Measurements from ENCODE around the gene TRIM47.

Gene TRIM47

GRCh38 chr17:75878174-75878998 is at the start of gene TRIM47:
TSS of gene TRIM47 (minus strand) at chr17:75878581. CDS start at chr17:75878548, 33 bp downstream.
- peaks cover 35% of the 10 kb centered on the region for H3K4me1 ChIP-seq (ENCODE audit: control insufficient read depth, insufficient read depth, low read length)

GRCh38 chr17:75927286-75927922 is 49.0 kb upstream of the TRIM47 start:
- Histone ChIP-seq H3K9ac (ENCODE audit: low read length) (no peak overlapping the region), H3K27ac (ENCODE audit: low read depth, low read length) (no peak overlapping the region), H3K36me3 (ENCODE audit: control insufficient read depth, insufficient read depth, low read length) (peaks cover 4% of the 10 kb centered on the region), H3K4me3 (ENCODE audit: low read length) (no peak overlapping the region), H3K4me1 (ENCODE audit: control insufficient read depth, insufficient read depth, low read length) (no peaks in the 10 kb centered on the region), H3K27me3 (ENCODE audit: control insufficient read depth, insufficient read depth, low read length) (no peaks in the 10 kb centered on the region)

More at GRCh38 chr17:75878174-75878998, at the start of gene TRIM47:
- H3K9ac ChIP-seq (ENCODE audit: low read length): peak within 1 kb of the TSS; percentile 95
- H3K27me3 ChIP-seq (ENCODE audit: control insufficient read depth, insufficient read depth, low read length): no peaks in the 10 kb centered on the region
- peaks cover 7% of the 10 kb centered on the region for H3K36me3 ChIP-seq (ENCODE audit: control insufficient read depth, insufficient read depth, low read length)
- peak within 1 kb of the TSS; percentile 88 for H3K4me3 ChIP-seq (ENCODE audit: low read length)
- H3K27ac ChIP-seq (ENCODE audit: low read depth, low read length): peak within 1 kb of the TSS; percentile 96

- peaks cover 4% of the 10 kb centered on the region for H3K36me3 ChIP-seq (ENCODE audit: control insufficient read depth, insufficient read depth, low read length)
- no peak overlapping the region for H3K4me3 ChIP-seq (ENCODE audit: low read length)
- no peaks in the 10 kb centered on the region for H3K4me1 ChIP-seq (ENCODE audit: control insufficient read depth, insufficient read depth, low read length)
- no peak overlapping the region for H3K9ac ChIP-seq (ENCODE audit: low read length)
- H3K27ac ChIP-seq (ENCODE audit: low read depth, low read length): no peak overlapping the region
- no peaks in the 10 kb centered on the region for H3K27me3 ChIP-seq (ENCODE audit: control insufficient read depth, insufficient read depth, low read length)
These were observed 48.1 kb upstream of the TRIM47 start for GRCh38 chr17:75926456-75926855.

GRCh38 chr17:75925912-75926311 is 47.5 kb upstream of the TRIM47 start:
- H3K9ac ChIP-seq (ENCODE audit: low read length): no peak overlapping the region
- no peak overlapping the region for H3K27ac ChIP-seq (ENCODE audit: low read depth, low read length)
- H3K36me3 ChIP-seq (ENCODE audit: control insufficient read depth, insufficient read depth, low read length): peaks cover 4% of the 10 kb centered on the region
- H3K4me3 ChIP-seq (ENCODE audit: low read length): no peak overlapping the region
- no peaks in the 10 kb centered on the region for H3K27me3 ChIP-seq (ENCODE audit: control insufficient read depth, insufficient read depth, low read length)
- no peaks in the 10 kb centered on the region for H3K4me1 ChIP-seq (ENCODE audit: control insufficient read depth, insufficient read depth, low read length)

- H3K36me3 ChIP-seq (ENCODE audit: control insufficient read depth, insufficient read depth, low read length): peaks cover 4% of the 10 kb centered on the region
- no peak overlapping the region for H3K27ac ChIP-seq (ENCODE audit: low read depth, low read length)
- H3K27me3 ChIP-seq (ENCODE audit: control insufficient read depth, insufficient read depth, low read length): no peaks in the 10 kb centered on the region
- no peak overlapping the region for H3K4me3 ChIP-seq (ENCODE audit: low read length)
- H3K4me1 ChIP-seq (ENCODE audit: control insufficient read depth, insufficient read depth, low read length): no peaks in the 10 kb centered on the region
- H3K9ac ChIP-seq (ENCODE audit: low read length): no peak overlapping the region
These were observed 46.7 kb upstream of the TRIM47 start for GRCh38 chr17:75925103-75925502.

- no peaks in the 10 kb centered on the region for H3K27me3 ChIP-seq (ENCODE audit: control insufficient read depth, insufficient read depth, low read length)
- H3K4me3 ChIP-seq (ENCODE audit: low read length): no peak overlapping the region
- no peak overlapping the region for H3K27ac ChIP-seq (ENCODE audit: low read depth, low read length)
- H3K4me1 ChIP-seq (ENCODE audit: control insufficient read depth, insufficient read depth, low read length): no peaks in the 10 kb centered on the region
- no peak overlapping the region for H3K9ac ChIP-seq (ENCODE audit: low read length)
- H3K36me3 ChIP-seq (ENCODE audit: control insufficient read depth, insufficient read depth, low read length): peaks cover 4% of the 10 kb centered on the region
These were observed 44.8 kb upstream of the TRIM47 start for GRCh38 chr17:75922963-75923874.

- Histone ChIP-seq H3K4me1 (ENCODE audit: control insufficient read depth, insufficient read depth, low read length) (no peaks in the 10 kb centered on the region), H3K36me3 (ENCODE audit: control insufficient read depth, insufficient read depth, low read length) (no peaks in the 10 kb centered on the region), H3K9ac (ENCODE audit: low read length) (no peak overlapping the region), H3K4me3 (ENCODE audit: low read length) (no peak overlapping the region), H3K27ac (ENCODE audit: low read depth, low read length) (no peak overlapping the region), H3K27me3 (ENCODE audit: control insufficient read depth, insufficient read depth, low read length) (no peaks in the 10 kb centered on the region)
These were observed 44.0 kb upstream of the TRIM47 start for GRCh38 chr17:75922173-75922961.

GRCh38 chr17:75921596-75921995 is 43.2 kb upstream of the TRIM47 start:
- H3K4me1 ChIP-seq (ENCODE audit: control insufficient read depth, insufficient read depth, low read length): no peaks in the 10 kb centered on the region
- H3K36me3 ChIP-seq (ENCODE audit: control insufficient read depth, insufficient read depth, low read length): no peaks in the 10 kb centered on the region
- H3K4me3 ChIP-seq (ENCODE audit: low read length): no peak overlapping the region
- no peak overlapping the region for H3K9ac ChIP-seq (ENCODE audit: low read length)
- no peaks in the 10 kb centered on the region for H3K27me3 ChIP-seq (ENCODE audit: control insufficient read depth, insufficient read depth, low read length)
- H3K27ac ChIP-seq (ENCODE audit: low read depth, low read length): no peak overlapping the region

GRCh38 chr17:75920045-75920560 is 41.7 kb upstream of the TRIM47 start:
- H3K4me3 ChIP-seq (ENCODE audit: low read length): no peak overlapping the region
- no peaks in the 10 kb centered on the region for H3K4me1 ChIP-seq (ENCODE audit: control insufficient read depth, insufficient read depth, low read length)
- no peak overlapping the region for H3K27ac ChIP-seq (ENCODE audit: low read depth, low read length)
- H3K9ac ChIP-seq (ENCODE audit: low read length): no peak overlapping the region
- no peaks in the 10 kb centered on the region for H3K27me3 ChIP-seq (ENCODE audit: control insufficient read depth, insufficient read depth, low read length)
- H3K36me3 ChIP-seq (ENCODE audit: control insufficient read depth, insufficient read depth, low read length): no peaks in the 10 kb centered on the region

GRCh38 chr17:75919611-75920010 is 41.2 kb upstream of the TRIM47 start:
- no peak overlapping the region for H3K9ac ChIP-seq (ENCODE audit: low read length)
- H3K36me3 ChIP-seq (ENCODE audit: control insufficient read depth, insufficient read depth, low read length): no peaks in the 10 kb centered on the region
- H3K27me3 ChIP-seq (ENCODE audit: control insufficient read depth, insufficient read depth, low read length): no peaks in the 10 kb centered on the region
- H3K27ac ChIP-seq (ENCODE audit: low read depth, low read length): no peak overlapping the region
- no peaks in the 10 kb centered on the region for H3K4me1 ChIP-seq (ENCODE audit: control insufficient read depth, insufficient read depth, low read length)
- no peak overlapping the region for H3K4me3 ChIP-seq (ENCODE audit: low read length)

GRCh38 chr17:75917917-75918445 is 39.6 kb upstream of the TRIM47 start:
- Histone ChIP-seq H3K27ac (ENCODE audit: low read depth, low read length) (no peak overlapping the region), H3K36me3 (ENCODE audit: control insufficient read depth, insufficient read depth, low read length) (no peaks in the 10 kb centered on the region), H3K27me3 (ENCODE audit: control insufficient read depth, insufficient read depth, low read length) (no peaks in the 10 kb centered on the region), H3K4me3 (ENCODE audit: low read length) (no peak overlapping the region), H3K4me1 (ENCODE audit: control insufficient read depth, insufficient read depth, low read length) (no peaks in the 10 kb centered on the region), H3K9ac (ENCODE audit: low read length) (no peak overlapping the region)

All from rectal smooth muscle tissue (tissue), 1 donor.